Tongue (tissue), 2 donors: ENCODE results near the gene GALNT2. TPM values are rescaled to one million over a fixed set of nuclear protein-coding genes. Genes with fewer than 3 reads are reported as not detected.

Source experiments
- DNase-seq: peaks from one replicate; pipeline ENCODE4 v3.0.0-alpha.2; 2015
- total RNA-seq: library from RNA; depleted of rRNA; stranded (reverse); fragments of >200 nt; gene quantifications from one replicate; pipeline ENCODE4 v1.2.3, GENCODE V29; 2014

Gene GALNT2
- total RNA-seq, 1 donor from 2014 or later = 83.3 TPM

GRCh38 chr1:230112782-230113181 lies 45.7 kb downstream of the GALNT2 start:
- no peak for DNase-seq

DNA sequence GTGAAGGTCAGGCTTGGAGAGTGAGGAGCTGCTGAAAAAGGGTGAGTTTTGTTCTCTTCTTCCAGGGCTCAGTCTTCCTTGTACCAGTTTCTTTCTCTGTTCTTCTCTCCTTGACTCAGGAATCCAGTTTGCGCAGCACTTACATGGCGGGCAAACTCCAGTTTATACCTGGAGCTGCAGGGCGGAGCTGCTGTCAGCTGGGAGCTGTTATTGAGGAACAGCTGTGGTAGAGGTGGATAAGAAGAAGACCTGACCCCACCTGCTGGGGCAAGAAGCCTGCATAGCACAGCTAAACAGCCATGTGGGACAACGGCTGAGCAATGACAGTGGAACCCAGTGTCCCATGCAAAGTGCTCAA lies 46.2 kb downstream of the GALNT2 start:
- DNase-seq = no peak

GRCh38 chr1:230113593-230114236 lies 46.7 kb downstream of the GALNT2 start:
- peak; percentile 64 for DNase-seq

GRCh38 chr1:230114237-230114651 lies 47.2 kb downstream of the GALNT2 start:
- no peak for DNase-seq

DNA sequence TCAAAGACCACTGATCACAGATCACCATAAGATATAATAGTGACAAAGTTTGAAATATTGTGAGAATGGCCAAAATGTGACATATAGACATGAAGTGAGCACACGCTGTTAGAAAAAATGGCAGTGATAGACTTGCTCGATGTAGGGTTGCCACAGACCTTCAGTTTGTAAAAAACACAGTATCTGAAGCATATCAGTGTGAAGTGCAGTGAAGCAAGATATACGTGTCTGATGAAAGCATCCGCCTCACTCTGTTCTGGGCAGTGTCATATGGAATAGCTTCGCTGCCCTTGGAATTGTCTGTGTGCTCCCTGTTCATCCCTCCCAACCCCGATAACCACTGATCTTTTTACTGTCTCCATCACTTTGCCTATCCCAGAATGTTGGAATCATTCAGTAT lies 50.7 kb downstream of the GALNT2 start:
- no peak for DNase-seq

GRCh38 chr1:230119340-230119739 lies 52.3 kb downstream of the GALNT2 start:
- DNase-seq = no peak

- no peak for DNase-seq
These were observed 53.4 kb downstream of the GALNT2 start for GRCh38 chr1:230120289-230120920.

DNA sequence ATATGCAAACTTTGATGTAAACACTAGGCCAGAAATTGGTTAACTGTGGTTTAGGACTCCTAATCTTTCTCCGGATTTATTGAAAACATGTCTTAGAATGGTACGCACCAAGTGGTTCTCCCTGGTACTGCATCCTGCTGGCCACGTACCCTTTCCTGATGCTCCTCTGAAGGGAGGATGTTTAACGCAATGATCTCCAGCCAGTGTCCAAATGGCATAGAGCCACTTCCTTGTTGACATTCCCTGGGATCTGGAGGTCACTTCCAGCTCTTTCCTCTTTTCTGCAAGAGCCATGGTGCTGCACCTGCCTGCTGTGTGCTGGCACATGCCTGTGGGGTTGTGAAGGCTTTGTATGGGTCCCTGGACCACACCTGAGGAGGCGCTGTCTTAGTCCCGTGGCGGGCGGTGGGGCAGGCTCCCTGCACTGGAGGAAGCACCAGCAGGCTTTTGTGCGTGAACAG lies 53.9 kb downstream of the GALNT2 start:
- no peak for DNase-seq

DNA sequence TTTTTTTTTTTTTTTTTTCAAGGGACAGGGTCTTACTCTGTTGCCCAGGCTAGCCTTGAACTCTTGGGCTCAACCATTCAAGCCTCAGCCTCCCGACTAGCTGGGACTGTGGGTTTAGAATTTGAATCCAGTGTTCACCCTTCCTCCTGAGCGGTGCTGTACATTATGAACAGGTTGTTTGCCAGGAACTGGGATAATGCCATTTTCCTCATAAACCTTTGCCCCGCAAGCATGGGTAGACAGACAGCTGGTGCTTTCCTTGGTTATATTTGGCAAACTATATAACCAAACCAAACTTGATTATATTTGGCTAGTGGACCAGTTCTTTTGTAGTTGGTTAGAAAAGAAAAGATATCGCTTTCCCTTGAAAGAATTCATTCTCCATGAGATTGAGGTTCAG lies 54.9 kb downstream of the GALNT2 start:
- no peak for DNase-seq

GRCh38 chr1:230122366-230123279 lies 55.6 kb downstream of the GALNT2 start:
- peak; percentile 72 for DNase-seq

DNA sequence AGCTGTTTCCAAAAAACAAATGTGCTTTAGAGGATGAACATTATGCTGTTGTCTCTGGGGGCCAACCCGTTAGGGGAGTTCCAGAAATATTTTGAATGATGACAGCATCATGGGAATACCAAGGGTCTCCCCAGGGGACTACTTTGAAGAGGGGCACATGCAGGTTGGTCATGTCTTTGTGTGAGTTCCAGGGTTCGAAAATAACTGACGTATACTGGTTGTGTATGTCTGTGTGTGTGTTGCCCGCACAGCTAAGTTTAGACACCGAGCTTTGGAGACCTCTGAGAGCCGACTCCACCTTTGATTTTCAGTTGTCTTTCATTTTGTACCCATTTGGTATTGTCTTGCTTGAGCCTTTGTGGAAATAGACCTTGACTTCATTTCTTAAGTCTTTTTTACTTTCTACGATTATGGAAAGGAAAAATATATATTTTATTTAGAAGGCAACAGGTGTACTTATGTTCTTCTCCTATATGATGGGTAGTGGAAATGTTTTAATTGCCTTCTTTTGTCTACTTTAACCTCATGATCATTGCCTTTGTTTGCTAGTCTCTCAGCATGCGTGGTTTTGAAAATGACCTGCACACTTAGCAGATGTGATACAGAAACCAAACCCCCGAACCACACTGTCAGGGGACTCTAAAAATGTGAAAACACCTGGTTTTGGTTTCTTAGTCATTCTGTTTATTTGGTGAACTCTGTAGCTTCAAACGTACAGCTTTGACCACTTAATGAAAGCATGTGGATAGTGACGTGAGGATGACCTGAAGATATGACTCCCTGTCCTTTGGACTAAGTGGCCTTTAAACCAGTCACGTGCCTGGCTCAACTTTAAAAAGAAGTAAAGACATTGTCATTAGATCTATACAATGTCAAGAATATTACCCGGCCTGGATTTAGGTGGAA lies 56.5 kb downstream of the GALNT2 start:
- no peak for DNase-seq

- DNase-seq = no peak
These were observed 57.4 kb downstream of the GALNT2 start for GRCh38 chr1:230124186-230125128.

DNA sequence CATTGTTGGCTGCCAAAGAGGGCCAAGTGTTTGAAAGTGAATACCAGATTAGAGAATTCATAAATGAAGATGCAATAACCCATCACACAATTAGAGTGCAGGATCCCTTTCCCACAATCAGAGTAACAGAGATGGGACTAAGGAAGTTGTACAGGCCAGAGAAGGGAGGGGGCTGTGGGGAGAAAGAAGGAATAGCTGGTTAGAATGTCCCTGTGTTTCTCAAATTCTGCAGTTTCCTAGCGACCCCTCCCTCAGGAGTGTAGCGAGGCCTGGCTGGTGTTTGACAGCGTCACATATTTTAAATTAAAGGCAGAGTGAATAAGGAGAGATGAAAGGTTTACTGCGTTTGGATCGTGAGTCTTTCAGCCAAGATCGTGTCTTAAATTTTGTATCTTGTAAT lies 58.1 kb downstream of the GALNT2 start:
- peak; percentile 59 for DNase-seq

DNA sequence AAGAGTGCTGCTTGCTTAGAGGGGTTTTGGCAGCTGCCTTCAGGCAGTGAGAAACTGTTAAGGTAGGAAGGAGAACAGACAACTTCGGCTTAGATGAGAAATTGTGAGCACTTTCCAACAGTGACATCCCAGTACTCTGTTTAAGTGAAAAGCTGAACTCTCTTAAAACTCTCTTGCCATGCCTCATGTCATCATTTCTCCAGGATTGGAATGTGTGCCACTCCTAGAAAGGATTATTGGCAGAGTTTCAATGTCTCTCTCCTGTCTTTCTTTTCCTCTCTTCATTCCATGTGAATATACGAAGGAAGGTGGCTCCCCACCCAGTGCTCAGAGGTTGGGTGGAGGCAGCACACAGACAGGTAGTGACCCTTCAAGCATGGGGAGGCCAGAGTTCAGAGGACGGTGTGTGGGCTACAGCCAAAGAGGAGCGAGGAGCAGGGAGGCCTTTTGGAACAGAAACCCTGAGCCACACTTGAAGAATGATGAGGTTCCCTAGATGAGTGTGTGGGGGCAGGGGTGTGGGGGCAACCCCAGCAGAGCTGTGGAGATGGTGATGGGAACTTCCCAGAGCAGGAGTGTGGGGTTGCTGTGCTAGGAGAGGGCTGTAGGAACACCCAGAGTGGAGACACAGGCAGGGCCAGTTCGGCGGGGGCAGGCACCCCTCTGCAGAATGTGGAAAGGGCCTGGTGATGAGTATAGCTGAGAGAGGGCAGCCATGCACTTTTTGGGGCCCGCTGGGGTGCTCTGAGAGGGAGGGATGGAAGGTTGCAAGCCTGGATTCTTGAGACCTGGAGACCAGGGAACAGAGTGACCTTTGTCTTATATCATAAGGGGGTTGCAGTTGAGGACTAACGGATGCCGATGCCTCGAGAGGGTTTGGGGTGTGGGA lies 58.8 kb downstream of the GALNT2 start:
- no peak for DNase-seq

DNA sequence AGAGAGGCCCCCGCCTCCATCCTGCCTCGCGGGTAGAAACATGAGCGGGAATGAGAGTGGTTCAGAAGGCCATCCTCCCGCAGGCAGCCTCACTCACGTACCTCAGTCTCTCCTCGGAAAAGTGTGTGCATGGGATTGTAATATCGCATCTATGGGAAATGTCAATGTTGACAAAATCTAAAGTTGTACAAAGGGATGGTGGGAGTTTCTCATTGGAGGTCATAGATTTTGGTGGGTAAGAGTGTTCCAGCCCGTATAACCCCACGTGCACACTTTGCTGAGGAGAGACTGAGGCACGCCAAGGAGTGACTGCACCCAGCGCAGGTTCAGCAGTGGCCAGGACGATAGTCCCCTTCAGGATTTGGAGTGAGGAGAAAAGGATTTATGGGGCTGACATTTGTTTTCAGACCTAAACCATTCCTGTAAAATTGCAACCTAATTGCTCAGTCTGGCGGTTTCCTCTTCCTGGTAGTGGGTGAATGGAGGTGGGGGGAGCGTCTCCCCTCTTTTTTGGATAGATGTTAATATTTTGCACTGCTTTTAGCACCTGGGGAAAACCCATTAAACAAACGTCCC lies 59.6 kb downstream of the GALNT2 start:
- no peak for DNase-seq

- DNase-seq = no peak
These were observed 60.3 kb downstream of the GALNT2 start for GRCh38 chr1:230127105-230128054.

GRCh38 chr1:230128569-230129285 lies 61.7 kb downstream of the GALNT2 start:
- DNase-seq = no peak

DNA sequence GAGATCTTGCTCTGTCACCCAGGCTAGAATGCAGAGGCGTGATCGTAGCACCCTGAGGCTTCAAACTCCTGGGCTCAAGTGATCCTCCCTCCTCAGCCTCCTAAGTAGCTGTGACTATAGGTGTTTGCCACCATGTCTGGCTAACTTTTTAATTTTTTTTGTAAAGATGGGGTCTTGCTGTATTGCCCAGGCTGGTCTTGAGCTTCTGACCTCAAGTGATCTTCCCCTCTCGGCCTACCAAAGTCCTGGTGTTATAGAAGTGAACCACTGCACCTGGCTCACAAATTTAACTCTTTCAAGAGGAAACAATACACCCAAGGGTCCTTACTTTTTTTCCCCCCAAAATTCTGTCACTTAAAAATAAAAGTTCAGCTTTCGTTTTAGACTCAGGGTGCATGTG lies 62.3 kb downstream of the GALNT2 start:
- no peak for DNase-seq
